H1 (cell line): ENCODE results near the gene SBF2. TPM values are rescaled to one million over a fixed set of nuclear protein-coding genes. Genes with fewer than 3 reads are reported as not detected.

Experiments
- CHD7 ChIP-seq: fragments of 300-600 bp; sonication (generic); IDR thresholded peaks from 2 replicates; pipeline ENCODE4 v1.7.1; 2012; ENCODE audit warnings: low read length, moderate library complexity, mild to moderate bottlenecking, inconsistent platforms; ENCODE audit not compliant: insufficient replicate concordance
- NRF1 ChIP-seq: IDR thresholded peaks from 2 replicates; pipeline ENCODE4 v1.6.1; 2011; ENCODE audit warnings: mild to moderate bottlenecking, low read depth, low read length, improper control_type of control experiment
- POLR2A ChIP-seq, 2 experiments: IDR thresholded peaks; 1 replicate in 1 of 2; 2 replicates in 1 of 2; pipeline ENCODE4 v1.6.1; 2011; ENCODE audit warnings: low read depth in 2 of 2, low read length in 2 of 2, mild to moderate bottlenecking in 2 of 2; ENCODE audit errors: control extremely low read depth in 1 of 2
- polyA plus RNA-seq, 7 experiments: library from polyadenylated mRNA; depleted of rRNA in 3 of 7; stranded (reverse) in 5 of 7; unstranded in 2 of 7; fragments of >200 nt in 5 of 7; fragments of 200-250 nt in 2 of 7; gene quantifications; 1 replicate in 5 of 7; 2 replicates in 1 of 7; 4 replicates in 1 of 7; pipeline versions ENCODE4 v1.2.1 to v1.2.3, GENCODE V29; 2011 to 2013; ENCODE audit warnings: missing spikeins in 2 of 7, mixed read lengths in 2 of 7
- total RNA-seq: library from RNA; stranded (reverse); fragmentation: NEBNext Ultra II Directional; extraction: Animal tissue kit (Norgen Biotek cat#: 25700); gene quantifications from 2 replicates; pipeline ENCODE4 v1.2.1, GENCODE V29; 2021

SBF2 gene
- total and polyA plus RNA-seq, 2 of the 8 experiments (the other 6 are each of a cell fraction or from before 2014, with no cell fraction given), result 36.7 to 50.5 TPM

GRCh38 chr11:9733212-9733611, 560.8 kb downstream of the SBF2 start (continued):
- TF ChIP-seq CHD7 (no peak), POLR2A (IDR thresholded peaks at IDR 0.05; ENCODE audit: control extremely low read depth in 1 of 2, low read depth in 2 of 2, low read length in 2 of 2) (no peak), NRF1 (no peak)
